K562 (cell line): ENCODE measurements around the gene ARID3C. TPM values are rescaled to one million over a fixed set of nuclear protein-coding genes. Genes with fewer than 3 reads are reported as not detected.
A peak's percentile ranks its signal among the peaks of the same experiment; 100 is the strongest.

Experiments used
- ATAC-seq: fragments of 200-7000 bp; cut with Tn5 transposase; 3 replicates; pipeline ENCODE4 v1.9.1; 2020; ENCODE audit warnings: moderate library complexity
- BruUV-seq: library from RNA; stranded (reverse); fragments of 400-500 nt; replicated peaks from 2 replicates; lab custom pipeline; 2021; lab: Mats Ljungman, UMichigan
- CTCF ChIA-PET: fragments of 300-600 bp; formaldehyde crosslinking; extraction: SDS; loops from one replicate; lab custom pipeline; 2021; ENCODE audit warnings: low intra/inter-chr PET ratio; lab: Yijun Ruan, JAX
- POLR2A ChIA-PET: fragments of 300-600, 350-650 bp; sonication (Branson Sonifier 250); formaldehyde crosslinking; extraction: SDS; loops from one replicate; lab custom pipeline; 2021; ENCODE audit warnings: antibody characterized with exemption, inconsistent platforms; lab: Yijun Ruan, JAX
- DNase-seq, 4 experiments: peaks; one replicate each; pipeline versions ENCODE4 v3.0.0 to v3.0.0-alpha.2; 2011 to 2018; ENCODE audit warnings: low spot score in 3 of 4, mixed read lengths in 3 of 4; ENCODE audit errors: extremely low read depth in 1 of 4
- FAIRE-seq: peaks from 2 replicates; lab custom pipeline; 2011; peaks lifted over from hg19 to GRCh38; lab: Jason Lieb, UNC
- H2AFZ ChIP-seq: 2 replicates; pipeline ENCODE4 v1.6.0; 2011; ENCODE audit warnings: low read depth, low read length, control low read depth, inconsistent platforms
- H3K27ac ChIP-seq: fragments of 200-600 bp; 3 replicates; pipeline ENCODE4 v1.8.0; 2011; ENCODE audit warnings: low read depth, mild to moderate bottlenecking, control low read depth, inconsistent platforms, low read length, moderate library complexity, mixed read lengths; ENCODE audit errors: extremely low read depth
- H3K27me3 ChIP-seq, 2 experiments: fragments of 300-600 bp in 1 of 2; 2 replicates in 1 of 2; 3 replicates in 1 of 2; pipeline versions ENCODE4 v1.6.0 to v1.8.0; 2011; ENCODE audit warnings: inconsistent platforms in 2 of 2, low read length in 2 of 2, mild to moderate bottlenecking in 1 of 2, mixed read lengths in 1 of 2, moderate library complexity in 1 of 2; ENCODE audit not compliant: control insufficient read depth in 2 of 2, insufficient read depth in 2 of 2
- H3K36me3 ChIP-seq: fragments of 300-600 bp; 3 replicates; pipeline ENCODE4 v1.8.0; 2011; ENCODE audit warnings: mild to moderate bottlenecking, low read length, inconsistent platforms; ENCODE audit not compliant: control insufficient read depth, insufficient read depth
- H3K4me1 ChIP-seq, 2 experiments: fragments of 200-600 bp in 1 of 2; replicated peaks in 1 of 2; 2 replicates in 1 of 2; 3 replicates in 1 of 2; pipeline versions ENCODE4 v1.5.1 to v1.8.0; 2011; ENCODE audit warnings: inconsistent platforms in 2 of 2, low read length in 2 of 2, mild to moderate bottlenecking in 1 of 2, mixed read lengths in 1 of 2, moderate library complexity in 1 of 2; ENCODE audit not compliant: control insufficient read depth in 2 of 2, insufficient read depth in 2 of 2
- H3K4me2 ChIP-seq: 2 replicates; pipeline ENCODE4 v1.6.1; 2011; ENCODE audit warnings: low read length, control low read depth, inconsistent platforms, mixed read lengths; ENCODE audit not compliant: insufficient read depth
- H3K4me3 ChIP-seq: fragments of 200-600 bp; sonication (generic), shearing (Covaris generic); 2 replicates; pipeline ENCODE4 v1.5.1; 2016; ENCODE audit warnings: control low read depth, inconsistent platforms
- H3K79me2 ChIP-seq: fragments of 200-600 bp; 3 replicates; pipeline ENCODE4 v1.8.0; 2011; ENCODE audit warnings: low read length, inconsistent platforms; ENCODE audit not compliant: control insufficient read depth, insufficient read depth
- H3K9ac ChIP-seq, 2 experiments: 2 replicates each; pipeline versions ENCODE4 v1.6.0 to v1.6.1; 2011; ENCODE audit warnings: low read depth in 2 of 2, low read length in 2 of 2, control low read depth in 1 of 2, inconsistent platforms in 1 of 2, mild to moderate bottlenecking in 1 of 2, mixed read lengths in 1 of 2; ENCODE audit not compliant: insufficient read depth in 1 of 2
- H3K9me1 ChIP-seq: one replicate; pipeline ENCODE4 v1.6.0; 2011; ENCODE audit warnings: inconsistent platforms, mild to moderate bottlenecking, low read length, moderate library complexity; ENCODE audit not compliant: control insufficient read depth, insufficient read depth
- H3K9me3 ChIP-seq: replicated peaks from 2 replicates; pipeline ENCODE4 v1.5.1; 2011; ENCODE audit warnings: low read depth, low read length, inconsistent platforms; ENCODE audit not compliant: control insufficient read depth, insufficient read depth
- H4K20me1 ChIP-seq: replicated peaks from 2 replicates; pipeline ENCODE4 v1.6.1; 2011; ENCODE audit warnings: low read length, inconsistent platforms, mixed read lengths; ENCODE audit not compliant: control insufficient read depth, insufficient read depth
- CEBPB ChIP-seq: fragments of 450-650 bp; IDR thresholded peaks from 2 replicates; pipeline ENCODE4 v1.6.1; 2016; ENCODE audit warnings: missing genetic modification characterization, missing compliant biosample characterization
- CREB3L1 ChIP-seq: fragments of 450-650 bp; IDR thresholded peaks from 2 replicates; pipeline ENCODE4 v1.6.1; 2014; ENCODE audit warnings: low read depth, mild to moderate bottlenecking, moderate library complexity, borderline replicate concordance
- EP300 ChIP-seq: IDR thresholded peaks from 2 replicates; pipeline ENCODE4 v1.6.1; 2012; ENCODE audit warnings: low read length, improper control_type of control experiment
- FOSL1 ChIP-seq: fragments of 200-800 bp; sonication (Bioruptor generic); conservative IDR thresholded peaks from 2 replicates; pipeline ENCODE4 v1.6.1; 2016; ENCODE audit warnings: missing genetic modification characterization, missing compliant biosample characterization
- NR2F6 ChIP-seq: fragments of 450-650 bp; formaldehyde crosslinking; IDR thresholded peaks from 2 replicates; pipeline ENCODE4 v1.4.0; 2020; ENCODE audit warnings: mild to moderate bottlenecking
- in situ Hi-C: fragments of 300-500 bp; cut with MboI; formaldehyde crosslinking; loops from 4 replicates; pipeline ENCODE4 v1.15.0; 2018; ENCODE audit warnings: inconsistent platforms, mixed read lengths
- intact Hi-C: fragments of 100-400 bp; cut with micrococcal nuclease; formaldehyde crosslinking; loops from 2 replicates; pipeline ENCODE4 v1.14.2; 2022
- polyA plus RNA-seq, 8 experiments: library from polyadenylated mRNA; depleted of rRNA in 4 of 8; stranded (reverse) in 5 of 8; unstranded in 3 of 8; fragments of >200 nt; fragmentation: Nextera tagmentation in 2 of 8; fragmentation: Illumina TruSeq in 1 of 8; extraction: Ambion mirVana in 2 of 8; extraction: Trizol in 1 of 8; gene quantifications; 2 replicates each; pipeline versions ENCODE4 v1.2.1 to v1.2.3, GENCODE V29; 2011 to 2014; ENCODE audit warnings: inconsistent platforms in 1 of 8, missing spikeins in 1 of 8
- total RNA-seq, 7 experiments: library from RNA; depleted of rRNA in 6 of 7; stranded (reverse); fragments of >200 nt in 6 of 7; fragmentation: Illumina TruSeq in 2 of 7; extraction: Trizol in 2 of 7; gene quantifications; 2 replicates each; pipeline versions ENCODE4 v1.2.1 to v1.2.3, GENCODE V29; 2011 to 2021; ENCODE audit warnings: low replicate concordance in 1 of 7

ARID3C gene
- total and polyA plus RNA-seq, 9 of the 15 experiments (the other 6 are each of a cell fraction or from before 2014, with no cell fraction given) = not detected

GRCh38 chr9:34646211-34647083, 17.6 kb upstream of the ARID3C start, which contains the start of gene GALT (continued):
- TF ChIP-seq CREB3L1 = no peak
- no peak for TF ChIP-seq NR2F6 (CRISPR knock-in tag)
- peak; percentile 27; the same call in 1 of the 2 replicates for TF ChIP-seq FOSL1 (tag)
- TF ChIP-seq, all 486 proteins: peak for 86

- FAIRE-seq = no peak
- H3K4me1 ChIP-seq = peaks cover 16 to 21% of the 10 kb centered on the region in 2 experiments; a peak in 4 of 5 replicates
- TF ChIP-seq EP300 (no peak), CEBPB (tag) (peak; percentile 33; the same call in 1 of the 2 replicates)
- no peak overlapping the region for H3K4me3 ChIP-seq
- no peaks in the 10 kb centered on the region for H3K27me3 ChIP-seq
- no TSS peak for BruUV-seq
- no peak for ATAC-seq
- no peak overlapping the region for H3K27ac ChIP-seq
- ChIA-PET POLR2A (interaction anchor here (1.6 kb wide), 1 partner anchor 9 kb away, joined by 3 read pairs; no protein-coding TSS in a partner anchor), CTCF (no interaction called here)
- no peaks in the 10 kb centered on the region for H4K20me1 ChIP-seq
- in situ Hi-C loops = no loop called here
- peaks cover 19% of the 10 kb centered on the region; the same call in 2 of the 3 replicates for H3K36me3 ChIP-seq
- H2AFZ ChIP-seq = no peak overlapping the region
- no peak overlapping the region for H3K4me2 ChIP-seq
- peaks cover 21% of the 10 kb centered on the region for H3K79me2 ChIP-seq
- intact Hi-C loops = no loop called here
- peaks cover 7% of the 10 kb centered on the region for H3K9me1 ChIP-seq
- DNase-seq = no peak
- H3K9me3 ChIP-seq = no peaks in the 10 kb centered on the region
- H3K9ac ChIP-seq = no peak overlapping the region; a peak in 1 of 4 replicates
Measured at GRCh38 chr9:34644766-34645314, 16.0 kb upstream of the ARID3C start.
